Gastroesophageal sphincter (tissue), 4 donors: ENCODE data around the gene OR10D3. TPM values are rescaled to one million over a fixed set of nuclear protein-coding genes. Genes with fewer than 3 reads are reported as not detected.

ENCODE experiments used
- ATAC-seq: fragments of 150-250 bp; one replicate; pipeline ENCODE4 v1.9.1; 2016; ENCODE audit warnings: mild to moderate bottlenecking, moderate library complexity
- H3K27ac ChIP-seq, 4 donors: fragments of 200-600 bp; sonication (generic) in 3 of 4; 1 replicate in 3 of 4; 2 replicates in 1 of 4; pipeline ENCODE4 v1.5.1; 2016 to 2019
- H3K27me3 ChIP-seq: fragments of 200-600 bp; sonication (generic); one replicate; pipeline ENCODE4 v1.5.1; 2019
- H3K36me3 ChIP-seq, 2 donors: fragments of 200-600 bp; sonication (generic); one replicate each; pipeline ENCODE4 v1.5.1; 2019; ENCODE audit warnings: control low read depth in 1 of 2
- H3K4me1 ChIP-seq, 3 donors: fragments of 200-600 bp; sonication (generic); 1 replicate in 2 of 3; 2 replicates in 1 of 3; pipeline ENCODE4 v1.5.1; 2016 to 2019; ENCODE audit warnings: control low read depth in 2 of 3
- H3K4me3 ChIP-seq, 2 donors: fragments of 200-600 bp; sonication (generic); one replicate each; pipeline ENCODE4 v1.5.1; 2019; ENCODE audit warnings: mild to moderate bottlenecking in 1 of 2, moderate library complexity in 1 of 2
- H3K9me3 ChIP-seq, 3 donors: fragments of 200-600 bp; sonication (generic); one replicate each; pipeline ENCODE4 v1.5.1; 2017 to 2019; ENCODE audit warnings: control low read depth in 2 of 3
- CTCF ChIP-seq, 4 experiments: fragments of 200-600 bp in 2 of 4; fragments of 450-650 bp in 2 of 4; sonication (generic) in 1 of 4; IDR thresholded peaks; one replicate each; pipeline ENCODE4 v1.5.1; 2017 to 2019; ENCODE audit warnings: antibody characterized with exemption in 4 of 4, mild to moderate bottlenecking in 2 of 4, moderate library complexity in 2 of 4
- EP300 ChIP-seq: sonication (generic); formaldehyde crosslinking; IDR thresholded peaks from one replicate; pipeline ENCODE4 v1.6.1; 2017; ENCODE audit warnings: antibody characterized with exemption, mild to moderate bottlenecking
- POLR2A ChIP-seq, 2 donors: fragments of 450-650 bp; IDR thresholded peaks; one replicate each; pipeline ENCODE4 v1.6.1; 2017; ENCODE audit warnings: antibody characterized with exemption in 2 of 2, mild to moderate bottlenecking in 2 of 2, moderate library complexity in 1 of 2
- POLR2AphosphoS5 ChIP-seq: sonication (generic); formaldehyde crosslinking; IDR thresholded peaks from one replicate; pipeline ENCODE4 v1.6.1; 2017; ENCODE audit warnings: antibody characterized with exemption
- WGBS, 2 donors: methylation state at CpG; one replicate each; pipeline ENCODE4 v1.1.5; 2018; ENCODE audit warnings: low coverage in 1 of 2; 5-methylcytosine and 5-hydroxymethylcytosine counted together
- total RNA-seq, 4 donors: library from RNA; depleted of rRNA; stranded (reverse); fragments of >200 nt; gene quantifications; one replicate each; pipeline ENCODE4 v1.1.0, GENCODE V29; 2016

Gene OR10D3
- total RNA-seq, 4 donors from 2014 or later, result not detected

GRCh38 chr11:124225471-124225870 is 42.3 kb downstream of the OR10D3 start:
- H3K9me3 ChIP-seq, result no peaks in the 10 kb centered on the region
- no peaks in the 10 kb centered on the region for H3K27me3 ChIP-seq
- H3K4me1 ChIP-seq, result no peaks in the 10 kb centered on the region
- H3K27ac ChIP-seq, result no peak overlapping the region
- no peak for ATAC-seq
- 76 to 79% methylated on average over 1 of the region's 1 CpG for WGBS, 2 donors
- no peak for TF ChIP-seq EP300
- TF ChIP-seq POLR2AphosphoS5, result no peak
- TF ChIP-seq POLR2A (IDR thresholded peaks at IDR 0.05), result no peak
- no peak for TF ChIP-seq CTCF (IDR thresholded peaks at IDR 0.05)
- H3K4me3 ChIP-seq, result no peak overlapping the region
- no peaks in the 10 kb centered on the region for H3K36me3 ChIP-seq

GRCh38 chr11:124233376-124233775 is 50.2 kb downstream of the OR10D3 start:
- no peak overlapping the region for H3K4me3 ChIP-seq
- H3K27me3 ChIP-seq, result no peaks in the 10 kb centered on the region
- H3K36me3 ChIP-seq, result no peaks in the 10 kb centered on the region
- 0 to 32% methylated on average over 1 of the region's 1 CpG for WGBS, 2 donors
- no peak overlapping the region for H3K27ac ChIP-seq
- no peak for ATAC-seq
- TF ChIP-seq POLR2AphosphoS5, result no peak
- no peak for TF ChIP-seq CTCF (IDR thresholded peaks at IDR 0.05)
- H3K9me3 ChIP-seq, result no peaks in the 10 kb centered on the region
- no peaks in the 10 kb centered on the region for H3K4me1 ChIP-seq

Other genes with a start within 250 kb of the OR10D3 start
- gene OR4D5, start 243.7 kb upstream of the OR10D3 start, total RNA-seq, result not detected
- gene OR6T1, start 239.5 kb upstream of the OR10D3 start, total RNA-seq, result not detected
- not detected for gene OR10S1, start 205.6 kb upstream of the OR10D3 start, total RNA-seq
- not detected for gene OR10G6, start 188.2 kb upstream of the OR10D3 start, total RNA-seq
- gene OR10G4, start 170.3 kb upstream of the OR10D3 start, total RNA-seq, result not detected
- gene OR10G9, start 160.3 kb upstream of the OR10D3 start, total RNA-seq, result not detected
- gene OR10G8, start 156.5 kb upstream of the OR10D3 start, total RNA-seq, result not detected
- gene OR10G7, start 142.0 kb upstream of the OR10D3 start, total RNA-seq, result not detected
- 10 to 100 TPM; 13.4 to 23.0 (median 18.6) TPM for gene VWA5A, start 67.9 kb upstream of the OR10D3 start, total RNA-seq
- gene OR8G1, start 57.8 kb downstream of the OR10D3 start, total RNA-seq, result not detected
- not detected for gene OR8G5, start 73.0 kb downstream of the OR10D3 start, total RNA-seq
- gene OR8D1, start 130.6 kb downstream of the OR10D3 start, total RNA-seq, result not detected
- gene OR8D2, start 136.9 kb downstream of the OR10D3 start, total RNA-seq, result not detected
- not detected for gene OR8B2, start 201.2 kb downstream of the OR10D3 start, total RNA-seq
- gene OR8B3, start 215.7 kb downstream of the OR10D3 start, total RNA-seq, result not detected
- not detected for gene OR8B4, start 241.5 kb downstream of the OR10D3 start, total RNA-seq